Dendritic cell treated with granulocyte-macrophage colony-stimulating factor and Interleukin-4, amounts not matched to agents 40 ng/mL and 50 ng/mL, for 4 days (primary cell): Measurements from ENCODE around the gene MSTO1.
"Not testable (repeated sequence)": the region's sequence is repeated elsewhere in the genome, so short reads cannot be mapped to it uniquely, and the experiment has no call there.

ENCODE experiments used
- H3K27ac Mint-ChIP-seq: one replicate; pipeline ENCODE4 v1.8.0; 2022; ENCODE audit warnings: mild to moderate bottlenecking, mixed read lengths
- H3K27me3 Mint-ChIP-seq: one replicate; pipeline ENCODE4 v1.8.0; 2022; ENCODE audit warnings: mild to moderate bottlenecking, mixed read lengths
- H3K36me3 Mint-ChIP-seq: one replicate; pipeline ENCODE4 v1.8.0; 2022; ENCODE audit warnings: low read depth, mixed read lengths
- H3K4me1 Mint-ChIP-seq: one replicate; pipeline ENCODE4 v1.8.0; 2022; ENCODE audit warnings: low read depth, mixed read lengths
- H3K4me3 Mint-ChIP-seq: one replicate; pipeline ENCODE4 v1.8.0; 2022; ENCODE audit warnings: mild to moderate bottlenecking, moderate library complexity, mixed read lengths
- H3K9me3 Mint-ChIP-seq: one replicate; pipeline ENCODE4 v1.8.0; 2022; ENCODE audit warnings: mixed read lengths
- intact Hi-C: fragments of 100-400 bp; cut with micrococcal nuclease; formaldehyde crosslinking; loops from one replicate; pipeline ENCODE4 v1.15.0; 2022

The MSTO1 gene

DNA sequence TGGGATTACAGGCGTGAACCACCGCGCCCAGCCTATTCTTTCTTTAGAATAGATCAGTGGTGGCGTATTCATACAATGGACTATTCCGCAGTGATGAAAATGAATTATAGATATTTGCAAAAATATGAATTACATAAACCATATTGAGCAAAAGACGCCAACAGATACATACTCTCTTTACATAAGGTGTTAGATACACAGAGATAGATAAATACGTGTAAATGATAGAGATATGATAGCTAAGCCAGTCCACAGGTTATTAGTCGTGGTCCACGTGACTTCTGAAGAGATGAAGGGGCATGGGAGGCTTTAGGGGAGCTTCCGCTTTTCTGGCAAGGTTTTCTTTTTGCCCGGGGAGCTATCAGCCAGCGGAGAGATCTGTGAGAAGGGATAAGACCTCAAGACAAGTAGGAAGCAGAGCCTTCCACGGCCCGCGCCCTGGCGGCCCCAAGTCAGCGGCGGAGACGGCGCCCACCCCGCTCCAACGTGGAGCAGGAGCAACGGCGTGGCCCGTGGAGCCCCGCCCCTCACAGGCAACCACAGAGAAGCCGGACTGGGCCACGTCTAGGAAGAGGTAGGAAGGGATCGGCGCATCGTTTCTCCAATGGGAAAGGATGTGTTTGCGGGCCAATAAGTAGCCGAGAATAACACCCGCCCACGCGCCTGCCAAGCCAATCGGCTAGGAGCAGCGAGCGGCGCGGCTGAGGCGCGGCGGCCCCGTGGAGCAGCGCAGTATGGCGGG, at the start of gene MSTO1:
Gene MSTO1, plus strand, starts transcription at position 704 of the 742 bp plus-strand sequence. Its CDS starts 31 bp downstream, at position 735.
- peaks cover 21% of the 10 kb centered on the region for H3K36me3 Mint-ChIP-seq
- no peaks in the 10 kb centered on the region for H3K4me1 Mint-ChIP-seq
- H3K27ac Mint-ChIP-seq, result peak within 1 kb of the TSS; percentile 90
- intact Hi-C loops, result no loop called here
- H3K27me3 Mint-ChIP-seq, result no peaks in the 10 kb centered on the region
- H3K9me3 Mint-ChIP-seq, result no peaks in the 10 kb centered on the region
- peak within 1 kb of the TSS; percentile 89 for H3K4me3 Mint-ChIP-seq

DNA sequence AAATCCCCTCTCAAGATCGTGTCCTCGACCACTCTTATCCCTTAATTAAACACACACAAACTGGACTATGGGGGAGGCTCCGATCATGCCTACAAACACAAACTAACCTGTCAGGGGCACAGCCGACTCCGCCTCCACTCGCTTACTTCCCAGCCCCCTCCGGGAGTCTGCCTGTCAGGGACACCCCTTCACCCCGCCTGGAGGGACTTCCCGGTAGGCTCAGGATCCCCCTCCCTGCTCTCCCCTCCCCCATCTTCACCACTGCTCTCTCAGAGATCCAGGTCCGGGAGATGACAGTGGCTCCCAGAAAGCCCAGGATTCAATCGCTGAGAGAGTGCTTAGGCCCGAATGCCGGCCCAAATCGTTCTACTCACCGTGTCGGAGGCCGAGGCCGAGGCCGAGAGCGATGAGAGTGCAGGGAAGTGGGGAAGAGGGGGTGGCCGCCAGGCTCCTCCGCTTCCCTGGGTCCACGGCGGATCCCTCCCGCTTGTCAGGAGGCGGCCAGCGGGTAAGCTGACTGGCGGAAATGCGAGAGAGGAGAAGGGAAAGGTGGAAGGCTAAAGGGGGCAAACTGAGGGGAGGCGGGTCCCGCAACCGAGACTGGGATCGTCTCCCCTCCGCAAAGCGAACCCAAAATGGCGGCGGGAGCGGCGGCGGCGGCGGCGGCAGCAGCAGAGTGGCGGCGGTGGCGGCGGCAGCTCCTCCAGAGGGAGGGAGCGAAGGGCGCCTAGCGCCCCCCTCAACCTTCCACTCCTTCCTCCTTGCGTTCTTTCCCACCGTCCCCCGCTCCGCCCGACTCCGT, 48.0 kb upstream of the MSTO1 start:
- intact Hi-C loops, H3K9me3 Mint-ChIP-seq, H3K27me3 Mint-ChIP-seq: not testable (repeated sequence)
- peaks cover 34% of the 10 kb centered on the region for H3K36me3 Mint-ChIP-seq
- peak overlapping the region; percentile 93 for H3K27ac Mint-ChIP-seq
- peak overlapping the region; percentile 99 for H3K4me3 Mint-ChIP-seq
- peaks cover 27% of the 10 kb centered on the region for H3K4me1 Mint-ChIP-seq

DNA sequence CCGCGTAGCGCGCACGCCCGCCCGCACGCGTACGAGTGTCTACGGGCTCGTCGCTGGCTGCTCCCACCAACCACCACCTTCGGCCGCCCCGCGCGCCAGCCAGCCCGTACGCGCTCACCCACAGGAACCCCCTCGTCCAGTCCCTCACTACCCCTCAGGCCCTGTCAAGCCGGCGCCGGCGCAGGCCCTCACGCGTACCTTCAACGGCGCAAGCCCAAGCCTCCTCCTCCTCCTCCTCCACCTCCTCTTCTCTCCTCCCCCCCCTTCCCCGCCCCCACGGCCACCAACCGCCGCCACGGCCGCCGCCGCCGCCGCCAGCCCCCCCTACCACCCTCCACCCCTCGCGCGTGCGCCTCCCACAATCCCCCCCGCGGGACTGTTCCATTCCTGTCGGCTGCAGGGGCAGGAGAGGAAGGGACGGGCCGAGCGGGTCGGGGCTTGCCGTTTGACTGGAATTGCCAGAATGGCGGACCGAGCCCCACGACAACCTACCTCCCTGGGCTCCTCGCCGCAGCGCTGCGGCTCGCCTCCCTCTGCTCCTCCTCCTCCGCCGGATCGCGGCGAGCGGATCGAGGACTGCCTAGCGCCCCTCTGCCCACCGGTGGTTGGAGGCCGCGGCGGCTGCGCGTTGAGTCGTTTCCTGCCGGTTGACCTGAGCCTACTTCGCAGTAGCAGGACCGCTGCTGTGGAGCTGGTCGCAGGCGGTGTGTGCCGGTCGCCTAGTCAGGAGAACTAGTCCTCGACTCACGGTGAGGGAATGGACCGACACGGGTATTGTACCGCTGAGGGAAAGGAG, 47.2 kb upstream of the MSTO1 start, which contains the start of gene ASH1L:
Gene ASH1L, minus strand, starts transcription at position 223 of the 796 bp plus-strand sequence. CDS start 41,284 bp downstream, outside the sequence.
- Mint-ChIP-seq H3K9me3 (no peaks in the 10 kb centered on the region), H3K4me3 (peak within 1 kb of the TSS; percentile 99), H3K27me3 (no peaks in the 10 kb centered on the region), H3K4me1 (peaks cover 27% of the 10 kb centered on the region), H3K36me3 (peaks cover 41% of the 10 kb centered on the region), H3K27ac (peak within 1 kb of the TSS; percentile 93)
- intact Hi-C loops, result no loop called here

DNA sequence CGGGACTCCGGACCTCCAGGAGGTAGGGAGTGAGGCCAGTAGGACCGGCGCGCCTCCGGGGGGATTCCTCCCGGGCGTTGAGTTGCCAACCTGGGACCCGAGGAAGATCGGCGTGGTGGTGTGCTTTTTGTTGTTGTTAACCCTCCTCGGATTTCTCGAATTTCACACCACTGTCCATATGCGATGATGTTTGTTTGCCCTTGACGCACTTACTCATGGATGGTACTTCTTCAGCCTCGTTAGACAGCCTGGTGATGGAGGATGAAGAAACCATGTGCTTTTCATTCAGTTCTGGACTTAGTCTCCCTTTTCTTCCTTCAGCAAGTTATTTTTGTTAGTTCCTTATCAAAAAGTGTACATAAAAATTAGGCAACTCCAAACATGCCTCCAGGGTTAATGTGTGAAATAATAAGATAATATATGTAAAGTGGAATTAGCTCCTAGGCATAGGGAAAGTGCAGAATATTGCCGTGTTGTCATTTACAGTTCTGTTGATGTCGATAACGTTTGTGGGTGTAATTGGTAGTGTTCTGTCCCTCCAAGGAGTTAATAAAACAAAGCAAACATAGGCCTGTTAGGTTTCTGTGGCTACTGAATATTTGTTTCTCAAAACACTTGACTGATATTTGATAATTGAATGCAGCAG, 46.5 kb upstream of the MSTO1 start:
- Mint-ChIP-seq H3K36me3 (peaks cover 47% of the 10 kb centered on the region), H3K4me3 (peak overlapping the region; percentile 99)
- not testable (repeated sequence) for H3K27me3 Mint-ChIP-seq

DNA sequence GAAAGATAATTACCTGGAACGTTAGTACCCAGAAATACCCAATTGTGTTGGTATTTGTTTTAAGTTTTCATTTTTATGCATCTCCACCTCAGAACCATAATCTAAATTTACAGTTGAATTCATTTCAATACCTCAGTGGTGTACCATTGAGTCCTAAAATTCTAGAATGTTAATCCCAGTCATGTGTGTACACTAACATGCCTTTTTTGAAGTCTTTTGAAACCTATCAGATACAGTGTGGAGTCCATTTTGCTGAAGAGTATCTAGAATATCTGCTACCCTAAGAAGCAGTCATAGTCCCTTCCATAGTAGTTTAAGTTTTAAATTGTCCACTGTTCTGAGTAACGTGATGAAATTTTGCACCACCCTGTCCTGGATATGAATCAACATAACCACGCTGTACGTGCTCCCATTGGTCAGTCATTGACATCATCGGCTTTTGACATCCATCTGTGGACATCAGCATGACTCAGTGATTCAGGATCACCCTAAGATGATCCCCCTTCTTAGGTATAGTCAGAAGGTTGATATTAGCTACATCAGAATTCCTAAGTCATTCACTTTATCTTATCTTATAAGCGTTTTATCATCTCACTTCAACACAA, 39.9 kb upstream of the MSTO1 start:
- intact Hi-C loops, result no loop called here
- Mint-ChIP-seq H3K27me3 (no peaks in the 10 kb centered on the region), H3K4me3 (no peak overlapping the region), H3K36me3 (peaks cover 37% of the 10 kb centered on the region), H3K27ac (no peak overlapping the region), H3K4me1 (peaks cover 5% of the 10 kb centered on the region), H3K9me3 (no peaks in the 10 kb centered on the region)

More for the DNA sequence above, 46.5 kb upstream of the MSTO1 start:
- Mint-ChIP-seq H3K4me1 (peaks cover 24% of the 10 kb centered on the region), H3K27ac (peak overlapping the region; percentile 93)
- intact Hi-C loops, H3K9me3 Mint-ChIP-seq: not testable (repeated sequence)

DNA sequence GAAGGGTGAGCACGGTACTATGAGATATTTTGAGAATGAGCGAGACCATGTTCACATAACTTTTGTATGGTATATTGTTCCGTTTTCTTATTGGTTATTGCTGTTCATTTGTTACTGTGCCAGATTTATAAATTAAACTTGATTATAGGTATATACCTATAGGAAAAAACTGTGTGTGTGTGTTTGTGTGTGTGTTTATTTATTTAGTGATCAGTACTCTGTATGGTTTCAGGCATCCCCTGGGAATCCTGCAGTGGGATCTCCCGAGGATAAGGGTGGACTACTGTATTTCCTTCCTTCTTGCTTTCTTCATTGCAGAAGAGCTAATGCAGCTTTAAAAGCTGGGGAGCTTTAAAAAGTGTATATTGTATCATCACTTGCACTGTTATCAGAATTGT, 39.4 kb upstream of the MSTO1 start:
- peaks cover 37% of the 10 kb centered on the region for H3K36me3 Mint-ChIP-seq
- no peaks in the 10 kb centered on the region for H3K9me3 Mint-ChIP-seq
- H3K27ac Mint-ChIP-seq, result no peak overlapping the region
- no peaks in the 10 kb centered on the region for H3K27me3 Mint-ChIP-seq
- H3K4me3 Mint-ChIP-seq, result no peak overlapping the region
- H3K4me1 Mint-ChIP-seq, result peaks cover 5% of the 10 kb centered on the region
- intact Hi-C loops, result no loop called here

DNA sequence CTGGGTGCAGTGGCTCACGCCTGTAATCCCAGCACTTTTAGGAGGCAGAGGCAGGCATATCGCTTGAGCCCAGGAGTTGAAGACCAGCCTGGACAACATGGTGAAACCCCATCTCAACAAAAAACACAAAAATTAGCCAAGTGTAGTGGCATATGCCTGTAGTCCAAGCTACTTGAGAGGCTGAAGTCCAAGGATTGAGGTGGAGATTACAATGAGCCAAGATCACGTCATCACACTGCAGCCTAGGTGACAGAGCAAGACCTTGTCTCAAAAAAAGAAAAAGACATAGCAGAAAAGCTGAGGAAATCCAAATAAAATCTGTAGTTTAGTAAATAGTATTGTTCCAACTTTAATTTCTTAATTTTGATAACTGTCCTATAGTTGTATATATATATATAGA, 35.9 kb upstream of the MSTO1 start:
- Mint-ChIP-seq H3K36me3 (peaks cover 14% of the 10 kb centered on the region), H3K27ac (no peak overlapping the region), H3K4me1 (peaks cover 5% of the 10 kb centered on the region), H3K9me3 (no peaks in the 10 kb centered on the region), H3K27me3 (no peaks in the 10 kb centered on the region), H3K4me3 (no peak overlapping the region)
- intact Hi-C loops, result no loop called here

DNA sequence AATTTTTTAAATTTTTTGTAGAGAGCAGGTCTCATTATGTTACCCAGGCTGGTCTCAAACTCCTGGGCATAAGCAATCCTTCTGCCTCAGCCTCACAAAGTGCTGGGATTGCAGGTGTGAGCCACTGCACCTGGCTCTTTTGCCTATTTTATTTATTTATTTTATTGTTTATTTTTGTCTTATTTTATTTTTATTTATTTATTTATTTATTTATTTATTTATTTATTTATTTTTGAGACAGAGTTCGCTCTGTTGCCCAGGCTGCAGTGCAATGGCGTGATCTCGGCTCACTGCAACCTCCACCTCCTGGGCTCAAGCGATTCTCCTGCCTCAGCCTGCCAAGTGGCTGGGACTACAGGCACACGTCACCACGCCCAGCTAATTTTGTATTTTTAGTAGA, 34.4 kb upstream of the MSTO1 start:
- H3K27ac Mint-ChIP-seq, H3K4me1 Mint-ChIP-seq, H3K4me3 Mint-ChIP-seq, H3K27me3 Mint-ChIP-seq, H3K9me3 Mint-ChIP-seq, intact Hi-C loops: not testable (repeated sequence)
- peaks cover 14% of the 10 kb centered on the region for H3K36me3 Mint-ChIP-seq

DNA sequence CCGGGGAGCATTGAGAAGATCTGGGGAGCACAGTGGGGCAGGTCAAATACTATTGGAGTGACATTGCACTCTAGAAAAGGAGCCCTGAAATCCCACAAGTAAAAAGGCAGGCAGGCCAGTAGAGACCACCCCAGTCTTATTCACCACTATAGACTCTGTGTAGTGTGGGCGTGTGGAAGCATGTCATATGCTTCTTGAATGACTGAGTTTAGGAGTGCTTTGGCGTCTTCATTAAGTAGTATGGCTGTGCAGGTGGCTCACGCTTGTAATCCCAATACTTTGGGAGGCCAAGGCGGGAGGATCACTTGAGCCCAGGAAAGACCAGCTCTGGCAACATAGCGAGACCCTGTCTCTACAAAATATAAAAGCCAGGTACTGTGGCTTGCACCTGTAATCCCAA, 26.2 kb upstream of the MSTO1 start:
- intact Hi-C loops, H3K36me3 Mint-ChIP-seq, H3K9me3 Mint-ChIP-seq, H3K4me1 Mint-ChIP-seq, H3K27me3 Mint-ChIP-seq, H3K27ac Mint-ChIP-seq, H3K4me3 Mint-ChIP-seq: not testable (repeated sequence)

DNA sequence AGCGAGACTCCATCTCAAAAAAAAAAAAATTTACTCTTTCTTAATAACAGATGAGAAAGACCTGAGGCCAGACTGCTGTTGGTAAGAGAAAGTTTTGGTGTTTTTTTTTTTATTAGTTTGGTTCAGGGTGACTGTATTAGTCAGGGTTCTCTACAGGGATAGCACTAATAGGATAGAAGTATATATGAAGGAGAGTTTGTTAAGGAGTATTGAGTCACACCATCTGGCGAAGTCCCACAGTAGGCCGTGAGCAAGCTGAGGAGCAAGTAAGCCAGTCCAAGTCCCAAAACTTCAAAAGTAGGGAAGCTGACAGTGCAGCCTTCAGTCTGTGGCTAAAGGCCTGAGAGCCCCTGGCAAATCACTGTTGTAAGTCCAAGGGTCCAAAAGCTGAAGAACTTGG, 20.7 kb upstream of the MSTO1 start:
- H3K27ac Mint-ChIP-seq, H3K9me3 Mint-ChIP-seq, H3K36me3 Mint-ChIP-seq, H3K27me3 Mint-ChIP-seq, intact Hi-C loops, H3K4me3 Mint-ChIP-seq, H3K4me1 Mint-ChIP-seq: not testable (repeated sequence)

DNA sequence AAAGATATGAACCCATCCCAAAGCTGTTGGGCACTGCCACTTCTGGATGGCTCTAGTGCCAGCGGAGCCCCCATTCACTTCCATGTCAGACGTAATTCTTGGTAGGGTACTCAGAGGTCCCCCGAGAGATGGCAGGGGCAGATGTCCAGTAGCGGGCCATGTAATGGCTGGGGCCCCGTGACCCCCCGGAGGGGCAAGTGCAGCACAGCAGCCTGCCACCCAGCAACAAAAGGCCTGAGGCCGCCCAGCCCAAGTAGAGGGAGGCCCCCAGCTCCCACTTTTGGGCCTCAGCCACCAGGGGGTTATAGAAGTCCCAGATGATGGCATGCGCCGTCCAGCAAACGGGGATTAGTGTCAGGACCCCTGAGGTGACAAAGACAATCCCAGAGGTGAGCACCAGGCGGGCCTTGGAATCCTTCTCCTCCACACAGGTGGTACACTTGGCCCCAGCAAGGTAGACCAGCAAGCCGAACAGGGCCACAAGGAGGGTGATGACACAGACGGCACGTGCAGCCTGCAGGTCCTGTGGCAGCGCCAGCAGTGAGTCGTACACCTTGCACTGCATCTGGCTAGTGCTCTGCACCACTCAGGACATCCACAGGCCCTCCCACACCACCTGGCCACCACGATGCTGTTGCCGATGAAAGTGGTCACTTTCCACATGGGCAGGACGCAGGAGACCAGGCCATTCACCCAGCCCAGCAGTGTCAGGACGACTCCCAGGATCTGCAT, 19.3 kb upstream of the MSTO1 start:
- intact Hi-C loops, result loop anchor here (5.0 kb wide), 1 partner anchor 338 kb away; no protein-coding TSS in a partner anchor
- H3K4me3 Mint-ChIP-seq, H3K36me3 Mint-ChIP-seq, H3K9me3 Mint-ChIP-seq, H3K4me1 Mint-ChIP-seq, H3K27ac Mint-ChIP-seq, H3K27me3 Mint-ChIP-seq: not testable (repeated sequence)

DNA sequence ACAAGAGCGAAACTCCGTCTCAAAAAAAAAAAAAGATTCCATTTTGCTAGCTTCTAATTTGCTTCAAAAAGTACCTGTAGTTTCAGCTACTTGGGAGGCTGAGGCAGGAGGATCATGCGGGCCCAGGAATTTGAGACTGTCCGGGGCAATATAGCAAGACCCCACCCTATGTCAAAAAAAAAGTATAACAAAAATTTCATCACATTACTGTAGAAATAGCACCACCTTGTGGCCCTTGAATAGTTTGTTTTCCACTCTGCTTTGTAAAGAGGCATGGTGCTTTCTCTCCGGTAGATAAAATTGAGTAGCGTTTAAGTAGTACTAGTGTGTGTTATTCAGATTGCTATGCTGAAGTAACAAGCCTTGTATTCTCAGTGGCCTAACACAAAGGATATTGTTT, 18.2 kb upstream of the MSTO1 start:
- no peaks in the 10 kb centered on the region for H3K4me1 Mint-ChIP-seq
- H3K4me3 Mint-ChIP-seq, result no peak overlapping the region
- no peaks in the 10 kb centered on the region for H3K36me3 Mint-ChIP-seq
- H3K27me3 Mint-ChIP-seq, result no peaks in the 10 kb centered on the region
- no peaks in the 10 kb centered on the region for H3K9me3 Mint-ChIP-seq
- H3K27ac Mint-ChIP-seq, result no peak overlapping the region
- intact Hi-C loops, result loop anchor here (5.0 kb wide), 1 partner anchor 339 kb away; no protein-coding TSS in a partner anchor
